ENCODE results near the gene TNFSF15.

The TNFSF15 gene

GRCh38 chr9:114759512-114760341 lies 46.1 kb downstream of the TNFSF15 start:
- TF ChIP-seq CTCF (IDR thresholded peaks at IDR 0.05; ENCODE audit: insufficient read depth, missing control alignments) = no peak
- FAIRE-seq = no peak
- no peak for DNase-seq (ENCODE audit: insufficient read length, low spot score)

GRCh38 chr9:114757984-114758383 lies 47.9 kb downstream of the TNFSF15 start:
- TF ChIP-seq CTCF (IDR thresholded peaks at IDR 0.05; ENCODE audit: insufficient read depth, missing control alignments) = no peak
- DNase-seq (ENCODE audit: insufficient read length, low spot score) = no peak
- no peak for FAIRE-seq

DNA sequence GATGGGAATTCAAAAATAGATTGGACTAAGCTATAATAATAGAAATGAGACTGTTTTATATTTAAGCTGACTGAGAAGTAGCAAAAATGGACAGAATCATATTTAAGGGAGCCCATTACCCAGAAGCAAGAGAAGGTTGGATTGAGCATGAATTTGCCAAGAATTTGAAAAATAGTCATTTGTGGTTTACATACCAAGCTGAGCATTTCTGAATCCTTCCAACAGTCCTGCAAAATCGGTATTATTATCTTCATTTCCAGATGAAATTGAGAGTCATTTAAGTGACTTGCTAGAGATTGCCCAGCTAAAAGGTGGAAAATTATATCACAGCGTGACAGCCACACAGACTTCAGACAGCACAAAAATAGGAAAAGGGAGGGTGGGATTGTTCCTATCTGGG lies 48.4 kb downstream of the TNFSF15 start:
- no peak for FAIRE-seq

GRCh38 chr9:114756920-114757319 lies 48.9 kb downstream of the TNFSF15 start:
- TF ChIP-seq CTCF (IDR thresholded peaks at IDR 0.05; ENCODE audit: insufficient read depth, missing control alignments) = no peak
- FAIRE-seq = no peak
- no peak for DNase-seq (ENCODE audit: insufficient read length, low spot score)

More for the DNA sequence above, 48.4 kb downstream of the TNFSF15 start:
- no peak for TF ChIP-seq CTCF (IDR thresholded peaks at IDR 0.05; ENCODE audit: insufficient read depth, missing control alignments)
- no peak for DNase-seq (ENCODE audit: insufficient read length, low spot score)

GRCh38 chr9:114754581-114754980 lies 51.3 kb downstream of the TNFSF15 start:
- DNase-seq (ENCODE audit: insufficient read length, low spot score) (no peak), FAIRE-seq (no peak)
- TF ChIP-seq CTCF (IDR thresholded peaks at IDR 0.05; ENCODE audit: insufficient read depth, missing control alignments) = no peak

DNA sequence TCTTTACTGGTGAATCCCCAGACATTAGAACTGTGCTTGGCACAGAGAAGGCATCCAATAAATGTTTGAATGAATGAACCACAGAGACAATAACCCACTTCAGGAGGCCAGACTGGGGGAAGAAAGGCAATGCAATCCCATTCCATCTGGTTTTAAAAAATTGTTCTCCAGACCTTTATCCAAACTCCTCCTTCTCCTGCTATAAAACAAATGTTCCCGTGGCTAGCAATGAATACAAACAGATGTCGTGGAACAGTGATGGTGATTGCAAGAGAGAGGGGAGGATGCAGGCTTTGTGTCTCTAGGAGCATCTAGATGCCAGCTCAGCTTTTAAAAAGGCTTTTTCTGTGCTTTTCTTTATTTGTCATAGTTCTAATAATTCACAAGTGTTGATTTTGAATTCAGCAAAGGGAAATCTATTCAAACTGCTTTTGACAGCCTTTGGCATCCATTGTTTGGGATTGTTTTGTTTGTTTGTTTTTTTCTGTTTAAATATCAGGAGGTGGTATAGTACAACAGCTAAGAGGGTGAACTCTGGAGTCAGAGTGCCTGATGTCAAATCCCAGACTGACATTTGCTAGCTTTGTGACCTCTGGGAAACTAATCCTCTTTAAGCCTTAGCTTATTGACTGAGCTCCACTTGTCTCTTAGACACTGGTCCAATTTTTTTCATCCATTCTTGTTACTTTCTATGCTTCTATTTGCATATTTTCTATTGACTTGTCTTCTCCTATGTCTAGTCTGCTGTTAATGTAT lies 59.1 kb downstream of the TNFSF15 start:
- DNase-seq (ENCODE audit: insufficient read length, low spot score) (no peak), FAIRE-seq (no peak)
- TF ChIP-seq CTCF (IDR thresholded peaks at IDR 0.05; ENCODE audit: insufficient read depth, missing control alignments) = no peak
